ENCODE results near the gene TPCN2. TPM values are rescaled to one million over a fixed set of nuclear protein-coding genes. Genes with fewer than 3 reads are reported as not detected.

TPCN2 gene
- total RNA-seq, 1 donor from 2014 or later: 12.6 TPM

- peak; percentile 42 for DNase-seq (ENCODE audit: low spot score)
- Mint-ChIP-seq H3K9me3 (ENCODE audit: low read depth) (peaks cover 7% of the 10 kb centered on the region), H3K36me3 (ENCODE audit: low read depth) (peaks cover 10% of the 10 kb centered on the region), H3K27me3 (ENCODE audit: low read depth) (peaks cover 9% of the 10 kb centered on the region), H3K27ac (ENCODE audit: unreplicated experiment) (no peak overlapping the region), H3K4me3 (ENCODE audit: unreplicated experiment) (no peak overlapping the region), H3K4me1 (ENCODE audit: low read depth) (no peaks in the 10 kb centered on the region)
- no peak for TF ChIP-seq CTCF (IDR thresholded peaks at IDR 0.05)
These were observed 59.8 kb downstream of the TPCN2 start for GRCh38 chr11:69108559-69108958.

DNA sequence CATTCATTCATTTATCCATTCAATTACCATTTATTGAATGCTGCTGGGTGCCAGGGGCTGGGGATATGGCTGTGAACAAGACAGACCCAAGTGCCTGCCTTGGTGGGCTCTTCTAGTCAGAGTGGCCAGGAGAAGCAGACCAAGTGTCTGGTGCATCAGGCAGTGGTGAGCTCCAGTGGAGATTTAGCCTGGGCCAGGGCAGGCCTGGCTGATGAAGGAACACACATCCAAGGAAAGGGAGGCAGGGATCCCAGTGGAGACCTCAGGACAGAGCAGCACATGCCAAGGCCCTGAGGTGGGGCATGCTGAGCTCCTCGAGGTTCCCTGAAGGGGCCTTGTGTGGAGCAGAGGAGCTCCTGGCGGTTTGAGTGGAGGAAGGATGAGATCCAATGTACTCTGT, 60.4 kb downstream of the TPCN2 start:
- TF ChIP-seq CTCF (IDR thresholded peaks at IDR 0.05): no peak
- peak; percentile 55 for DNase-seq (ENCODE audit: low spot score)
- Mint-ChIP-seq H3K27me3 (ENCODE audit: low read depth) (peaks cover 10% of the 10 kb centered on the region), H3K27ac (ENCODE audit: unreplicated experiment) (no peak overlapping the region), H3K4me1 (ENCODE audit: low read depth) (no peaks in the 10 kb centered on the region), H3K9me3 (ENCODE audit: low read depth) (peaks cover 7% of the 10 kb centered on the region), H3K4me3 (ENCODE audit: unreplicated experiment) (no peak overlapping the region), H3K36me3 (ENCODE audit: low read depth) (peaks cover 10% of the 10 kb centered on the region)

DNA sequence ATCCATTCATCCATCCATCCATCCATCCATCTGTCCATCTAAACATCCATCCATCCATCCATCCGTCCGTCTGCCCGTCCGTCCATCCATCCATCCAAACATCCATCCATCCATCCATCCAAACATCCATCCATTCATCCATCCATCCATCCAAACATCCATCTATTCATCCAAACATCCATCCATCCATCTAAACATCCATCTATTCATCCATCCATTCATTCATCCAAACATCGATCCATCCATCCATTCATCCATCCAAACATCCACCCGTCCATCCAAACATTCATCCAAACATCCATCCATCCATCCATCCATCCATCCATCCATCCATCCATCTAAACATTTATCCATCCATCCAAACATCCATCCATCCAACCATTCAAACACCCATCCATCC, 61.7 kb downstream of the TPCN2 start:
- Mint-ChIP-seq H3K4me3 (ENCODE audit: unreplicated experiment) (no peak overlapping the region), H3K9me3 (ENCODE audit: low read depth) (peaks cover 7% of the 10 kb centered on the region), H3K36me3 (ENCODE audit: low read depth) (peaks cover 10% of the 10 kb centered on the region), H3K27me3 (ENCODE audit: low read depth) (peaks cover 10% of the 10 kb centered on the region), H3K27ac (ENCODE audit: unreplicated experiment) (no peak overlapping the region), H3K4me1 (ENCODE audit: low read depth) (no peaks in the 10 kb centered on the region)
- TF ChIP-seq CTCF (IDR thresholded peaks at IDR 0.05): no peak
- no peak for DNase-seq (ENCODE audit: low spot score)

DNA sequence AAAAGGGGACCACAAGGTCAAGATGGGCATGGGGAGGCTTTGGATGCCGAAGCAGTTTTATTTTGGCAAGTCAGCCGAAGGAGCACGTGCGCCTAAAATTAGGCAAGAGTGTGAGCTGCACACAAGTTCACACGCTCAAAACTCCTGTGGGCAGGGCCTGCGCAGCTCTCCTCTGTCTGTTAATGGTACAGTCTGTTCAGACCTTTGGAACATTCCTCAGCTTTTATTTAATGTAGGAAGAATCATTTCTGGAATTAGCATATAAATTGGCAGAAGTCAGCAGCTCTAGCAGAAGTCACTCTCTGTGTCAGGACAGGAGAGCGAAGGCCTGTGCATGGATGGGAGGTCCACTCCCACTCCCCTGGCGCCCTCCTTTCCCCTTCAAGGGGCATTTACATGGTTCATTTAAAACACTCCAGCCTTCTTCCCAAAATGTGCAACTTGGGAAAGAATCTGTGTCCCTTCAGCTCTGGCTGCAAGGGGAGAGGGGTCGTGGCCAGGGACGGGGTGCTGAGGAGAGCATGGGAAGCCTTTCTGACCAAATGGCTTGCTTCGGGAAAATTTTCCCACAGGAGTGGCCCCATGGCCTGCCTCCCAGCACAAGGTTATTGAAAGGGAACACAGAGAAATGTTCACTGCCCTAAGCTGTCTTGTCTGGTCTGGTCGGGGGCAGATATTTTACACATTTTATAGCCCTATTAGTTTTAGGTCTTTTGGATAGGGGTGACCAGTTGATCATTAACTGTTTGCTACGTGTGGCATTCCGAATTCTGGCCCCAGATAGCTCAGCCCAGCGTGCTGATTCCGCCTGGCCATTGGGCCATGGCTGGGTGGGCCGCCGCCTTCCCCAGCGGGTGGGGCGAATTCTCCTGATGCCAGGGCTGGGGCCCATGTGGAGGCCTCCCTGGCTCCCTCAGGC, 63.2 kb downstream of the TPCN2 start:
- Mint-ChIP-seq H3K36me3 (ENCODE audit: low read depth) (peaks cover 10% of the 10 kb centered on the region), H3K4me1 (ENCODE audit: low read depth) (no peaks in the 10 kb centered on the region), H3K9me3 (ENCODE audit: low read depth) (peaks cover 7% of the 10 kb centered on the region), H3K27me3 (ENCODE audit: low read depth) (peaks cover 10% of the 10 kb centered on the region), H3K4me3 (ENCODE audit: unreplicated experiment) (no peak overlapping the region), H3K27ac (ENCODE audit: unreplicated experiment) (no peak overlapping the region)
- peak; percentile 54 for DNase-seq (ENCODE audit: low spot score)
- no peak for TF ChIP-seq CTCF (IDR thresholded peaks at IDR 0.05)

- peaks cover 8% of the 10 kb centered on the region for H3K36me3 Mint-ChIP-seq (ENCODE audit: low read depth)
- no peak for TF ChIP-seq CTCF (IDR thresholded peaks at IDR 0.05)
- no peak overlapping the region for H3K4me3 Mint-ChIP-seq (ENCODE audit: unreplicated experiment)
- H3K9me3 Mint-ChIP-seq (ENCODE audit: low read depth): peaks cover 7% of the 10 kb centered on the region
- DNase-seq (ENCODE audit: low spot score): peak; percentile 62
- peaks cover 10% of the 10 kb centered on the region for H3K27me3 Mint-ChIP-seq (ENCODE audit: low read depth)
- H3K27ac Mint-ChIP-seq (ENCODE audit: unreplicated experiment): no peak overlapping the region
- no peaks in the 10 kb centered on the region for H3K4me1 Mint-ChIP-seq (ENCODE audit: low read depth)
These were observed 64.5 kb downstream of the TPCN2 start for GRCh38 chr11:69113226-69113625.
